WTC11 (cell line): ENCODE results near the gene CXCL14. TPM values are rescaled to one million over a fixed set of nuclear protein-coding genes. Genes with fewer than 3 reads are reported as not detected.

Source experiments
- ATAC-seq: fragments of 200-7000 bp; cut with Tn5 transposase; 2 replicates; pipeline ENCODE4 v1.10.0; 2021; ENCODE audit warnings: mild to moderate bottlenecking, moderate library complexity
- CTCF ChIA-PET: fragments of 300-600 bp; sonication (Branson Sonifier 250); formaldehyde crosslinking; loops from one replicate; lab custom pipeline; 2021; ENCODE audit warnings: antibody characterized with exemption; lab: Charles Lee
- POLR2A ChIA-PET: fragments of 350-600 bp; sonication (Branson Sonifier 250); formaldehyde crosslinking; loops from one replicate; lab custom pipeline; 2021; ENCODE audit warnings: antibody characterized with exemption; lab: Charles Lee
- DNase-seq: peaks from one replicate; pipeline ENCODE4 v3.0.0; 2021; ENCODE audit warnings: low spot score
- H3K27ac Mint-ChIP-seq: 2 replicates; pipeline ENCODE4 v1.8.0; 2021; ENCODE audit warnings: mixed read lengths
- H3K27me3 Mint-ChIP-seq: 2 replicates; pipeline ENCODE4 v1.8.0; 2021; ENCODE audit warnings: low read depth, mild to moderate bottlenecking, moderate library complexity, mixed read lengths
- H3K36me3 Mint-ChIP-seq: 2 replicates; pipeline ENCODE4 v1.8.0; 2021; ENCODE audit warnings: mixed read lengths
- H3K4me1 Mint-ChIP-seq: 2 replicates; pipeline ENCODE4 v1.8.0; 2022; ENCODE audit warnings: mixed read lengths
- H3K4me3 Mint-ChIP-seq: 2 replicates; pipeline ENCODE4 v1.8.0; 2021; ENCODE audit warnings: mild to moderate bottlenecking, moderate library complexity, mixed read lengths
- H3K9me3 Mint-ChIP-seq: 2 replicates; pipeline ENCODE4 v1.8.0; 2021; ENCODE audit warnings: mixed read lengths
- ATF3 ChIP-seq: sonication (generic); formaldehyde crosslinking; conservative IDR thresholded peaks from 2 replicates; pipeline ENCODE4 v1.8.1; 2022; ENCODE audit warnings: mild to moderate bottlenecking, missing genetic modification reagents
- E2F4 ChIP-seq: sonication (generic); formaldehyde crosslinking; IDR thresholded peaks from 2 replicates; pipeline ENCODE4 v1.8.1; 2022; ENCODE audit warnings: low read depth, mild to moderate bottlenecking, moderate library complexity, missing genetic modification reagents, borderline replicate concordance
- ESRRA ChIP-seq: sonication (generic); formaldehyde crosslinking; IDR thresholded peaks from 2 replicates; pipeline ENCODE4 v1.8.1; 2022; ENCODE audit warnings: mild to moderate bottlenecking, missing genetic modification reagents, borderline replicate concordance
- FOXK1 ChIP-seq: sonication (generic); formaldehyde crosslinking; IDR thresholded peaks from 2 replicates; pipeline ENCODE4 v1.8.0; 2022; ENCODE audit warnings: mild to moderate bottlenecking, moderate library complexity, missing genetic modification reagents
- FOXP1 ChIP-seq: sonication (generic); formaldehyde crosslinking; IDR thresholded peaks from 2 replicates; pipeline ENCODE4 v1.8.0; 2022; ENCODE audit warnings: missing genetic modification reagents, mild to moderate bottlenecking, moderate library complexity, borderline replicate concordance
- MYBL2 ChIP-seq: sonication (generic); formaldehyde crosslinking; IDR thresholded peaks from 2 replicates; pipeline ENCODE4 v1.8.1; 2023; ENCODE audit warnings: mild to moderate bottlenecking, moderate library complexity, missing genetic modification reagents
- SMAD3 ChIP-seq: sonication (generic); formaldehyde crosslinking; IDR thresholded peaks from 2 replicates; pipeline ENCODE4 v1.8.0; 2022; ENCODE audit warnings: missing genetic modification reagents, mild to moderate bottlenecking, borderline replicate concordance
- TEAD1 ChIP-seq: sonication (generic); formaldehyde crosslinking; IDR thresholded peaks from 2 replicates; pipeline ENCODE4 v1.8.0; 2022; ENCODE audit warnings: mild to moderate bottlenecking, missing genetic modification reagents
- TEAD4 ChIP-seq: sonication (generic); formaldehyde crosslinking; IDR thresholded peaks from 2 replicates; pipeline ENCODE4 v1.8.0; 2022; ENCODE audit warnings: mild to moderate bottlenecking, missing genetic modification reagents
- USF2 ChIP-seq: sonication (generic); formaldehyde crosslinking; IDR thresholded peaks from 2 replicates; pipeline ENCODE4 v1.8.1; 2023; ENCODE audit warnings: mild to moderate bottlenecking, missing genetic modification reagents, moderate library complexity
- ZNF281 ChIP-seq: sonication (generic); formaldehyde crosslinking; IDR thresholded peaks from 2 replicates; pipeline ENCODE4 v1.8.0; 2023; ENCODE audit warnings: mild to moderate bottlenecking, missing genetic modification reagents
- total RNA-seq: library from RNA; stranded (reverse); gene quantifications from 3 replicates; pipeline ENCODE4 v1.2.3, GENCODE V29; 2021
- TF ChIP-seq, protein P1 (sequence below): fragments of 250-450 bp; sonication (Bioruptor Pico); IDR thresholded peaks from 2 replicates; pipeline ENCODE4 v1.9.0; 2021; ENCODE audit warnings: mild to moderate bottlenecking
- TF ChIP-seq, protein P2 (sequence below): sonication (generic); formaldehyde crosslinking; IDR thresholded peaks from 2 replicates; pipeline ENCODE4 v1.8.0; 2022; ENCODE audit warnings: mild to moderate bottlenecking, missing genetic modification reagents
- TF ChIP-seq, protein P3 (sequence below): sonication (generic); formaldehyde crosslinking; IDR thresholded peaks from 2 replicates; pipeline ENCODE4 v1.8.1; 2023; ENCODE audit warnings: mild to moderate bottlenecking, missing genetic modification reagents, moderate library complexity
- TF ChIP-seq, protein P4 (sequence below): sonication (generic); formaldehyde crosslinking; IDR thresholded peaks from 2 replicates; pipeline ENCODE4 v1.8.1; 2023; ENCODE audit warnings: mild to moderate bottlenecking, missing genetic modification reagents
- TF ChIP-seq, protein P5 (sequence below): sonication (generic); formaldehyde crosslinking; IDR thresholded peaks from 2 replicates; pipeline ENCODE4 v1.8.1; 2022; ENCODE audit warnings: mild to moderate bottlenecking, moderate library complexity, missing genetic modification reagents
- TF ChIP-seq, protein P6 (sequence below): sonication (generic); formaldehyde crosslinking; IDR thresholded peaks from 2 replicates; pipeline ENCODE4 v1.8.0; 2023; ENCODE audit warnings: missing genetic modification reagents

Gene CXCL14
- total RNA-seq, 1 experiment from 2014 or later, result 0.87 TPM

- H3K27me3 Mint-ChIP-seq, result peaks cover 8% of the 10 kb centered on the region
- no peak overlapping the region for H3K27ac Mint-ChIP-seq
- no peak for ATAC-seq
- TF ChIP-seq ATF3 (CRISPR knock-in tag), result no peak
- TF ChIP-seq ESRRA (CRISPR knock-in tag), result no peak
- TF ChIP-seq MYBL2, result no peak
- TF ChIP-seq, protein P1, sequence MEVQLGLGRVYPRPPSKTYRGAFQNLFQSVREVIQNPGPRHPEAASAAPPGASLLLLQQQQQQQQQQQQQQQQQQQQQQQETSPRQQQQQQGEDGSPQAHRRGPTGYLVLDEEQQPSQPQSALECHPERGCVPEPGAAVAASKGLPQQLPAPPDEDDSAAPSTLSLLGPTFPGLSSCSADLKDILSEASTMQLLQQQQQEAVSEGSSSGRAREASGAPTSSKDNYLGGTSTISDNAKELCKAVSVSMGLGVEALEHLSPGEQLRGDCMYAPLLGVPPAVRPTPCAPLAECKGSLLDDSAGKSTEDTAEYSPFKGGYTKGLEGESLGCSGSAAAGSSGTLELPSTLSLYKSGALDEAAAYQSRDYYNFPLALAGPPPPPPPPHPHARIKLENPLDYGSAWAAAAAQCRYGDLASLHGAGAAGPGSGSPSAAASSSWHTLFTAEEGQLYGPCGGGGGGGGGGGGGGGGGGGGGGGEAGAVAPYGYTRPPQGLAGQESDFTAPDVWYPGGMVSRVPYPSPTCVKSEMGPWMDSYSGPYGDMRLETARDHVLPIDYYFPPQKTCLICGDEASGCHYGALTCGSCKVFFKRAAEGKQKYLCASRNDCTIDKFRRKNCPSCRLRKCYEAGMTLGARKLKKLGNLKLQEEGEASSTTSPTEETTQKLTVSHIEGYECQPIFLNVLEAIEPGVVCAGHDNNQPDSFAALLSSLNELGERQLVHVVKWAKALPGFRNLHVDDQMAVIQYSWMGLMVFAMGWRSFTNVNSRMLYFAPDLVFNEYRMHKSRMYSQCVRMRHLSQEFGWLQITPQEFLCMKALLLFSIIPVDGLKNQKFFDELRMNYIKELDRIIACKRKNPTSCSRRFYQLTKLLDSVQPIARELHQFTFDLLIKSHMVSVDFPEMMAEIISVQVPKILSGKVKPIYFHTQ (CRISPR knock-in tag), result no peak
- no peak for TF ChIP-seq FOXK1 (CRISPR knock-in tag)
- TF ChIP-seq, protein P2, sequence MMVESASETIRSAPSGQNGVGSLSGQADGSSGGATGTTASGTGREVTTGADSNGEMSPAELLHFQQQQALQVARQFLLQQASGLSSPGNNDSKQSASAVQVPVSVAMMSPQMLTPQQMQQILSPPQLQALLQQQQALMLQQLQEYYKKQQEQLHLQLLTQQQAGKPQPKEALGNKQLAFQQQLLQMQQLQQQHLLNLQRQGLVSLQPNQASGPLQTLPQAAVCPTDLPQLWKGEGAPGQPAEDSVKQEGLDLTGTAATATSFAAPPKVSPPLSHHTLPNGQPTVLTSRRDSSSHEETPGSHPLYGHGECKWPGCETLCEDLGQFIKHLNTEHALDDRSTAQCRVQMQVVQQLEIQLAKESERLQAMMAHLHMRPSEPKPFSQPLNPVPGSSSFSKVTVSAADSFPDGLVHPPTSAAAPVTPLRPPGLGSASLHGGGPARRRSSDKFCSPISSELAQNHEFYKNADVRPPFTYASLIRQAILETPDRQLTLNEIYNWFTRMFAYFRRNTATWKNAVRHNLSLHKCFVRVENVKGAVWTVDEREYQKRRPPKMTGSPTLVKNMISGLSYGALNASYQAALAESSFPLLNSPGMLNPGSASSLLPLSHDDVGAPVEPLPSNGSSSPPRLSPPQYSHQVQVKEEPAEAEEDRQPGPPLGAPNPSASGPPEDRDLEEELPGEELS (CRISPR knock-in tag), result no peak
- no peak for TF ChIP-seq E2F4 (CRISPR knock-in tag)
- TF ChIP-seq TEAD4, result no peak
- TF ChIP-seq ZNF281, result no peak
- TF ChIP-seq, protein P3, sequence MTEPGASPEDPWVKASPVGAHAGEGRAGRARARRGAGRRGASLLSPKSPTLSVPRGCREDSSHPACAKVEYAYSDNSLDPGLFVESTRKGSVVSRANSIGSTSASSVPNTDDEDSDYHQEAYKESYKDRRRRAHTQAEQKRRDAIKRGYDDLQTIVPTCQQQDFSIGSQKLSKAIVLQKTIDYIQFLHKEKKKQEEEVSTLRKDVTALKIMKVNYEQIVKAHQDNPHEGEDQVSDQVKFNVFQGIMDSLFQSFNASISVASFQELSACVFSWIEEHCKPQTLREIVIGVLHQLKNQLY (CRISPR knock-in tag), result no peak
- TF ChIP-seq, protein P4, sequence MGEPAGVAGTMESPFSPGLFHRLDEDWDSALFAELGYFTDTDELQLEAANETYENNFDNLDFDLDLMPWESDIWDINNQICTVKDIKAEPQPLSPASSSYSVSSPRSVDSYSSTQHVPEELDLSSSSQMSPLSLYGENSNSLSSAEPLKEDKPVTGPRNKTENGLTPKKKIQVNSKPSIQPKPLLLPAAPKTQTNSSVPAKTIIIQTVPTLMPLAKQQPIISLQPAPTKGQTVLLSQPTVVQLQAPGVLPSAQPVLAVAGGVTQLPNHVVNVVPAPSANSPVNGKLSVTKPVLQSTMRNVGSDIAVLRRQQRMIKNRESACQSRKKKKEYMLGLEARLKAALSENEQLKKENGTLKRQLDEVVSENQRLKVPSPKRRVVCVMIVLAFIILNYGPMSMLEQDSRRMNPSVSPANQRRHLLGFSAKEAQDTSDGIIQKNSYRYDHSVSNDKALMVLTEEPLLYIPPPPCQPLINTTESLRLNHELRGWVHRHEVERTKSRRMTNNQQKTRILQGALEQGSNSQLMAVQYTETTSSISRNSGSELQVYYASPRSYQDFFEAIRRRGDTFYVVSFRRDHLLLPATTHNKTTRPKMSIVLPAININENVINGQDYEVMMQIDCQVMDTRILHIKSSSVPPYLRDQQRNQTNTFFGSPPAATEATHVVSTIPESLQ, result no peak
- TF ChIP-seq, protein P5, sequence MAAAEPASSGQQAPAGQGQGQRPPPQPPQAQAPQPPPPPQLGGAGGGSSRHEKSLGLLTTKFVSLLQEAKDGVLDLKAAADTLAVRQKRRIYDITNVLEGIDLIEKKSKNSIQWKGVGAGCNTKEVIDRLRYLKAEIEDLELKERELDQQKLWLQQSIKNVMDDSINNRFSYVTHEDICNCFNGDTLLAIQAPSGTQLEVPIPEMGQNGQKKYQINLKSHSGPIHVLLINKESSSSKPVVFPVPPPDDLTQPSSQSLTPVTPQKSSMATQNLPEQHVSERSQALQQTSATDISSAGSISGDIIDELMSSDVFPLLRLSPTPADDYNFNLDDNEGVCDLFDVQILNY (CRISPR knock-in tag), result no peak
- no peak for TF ChIP-seq SMAD3 (CRISPR knock-in tag)
- TF ChIP-seq, protein P6, sequence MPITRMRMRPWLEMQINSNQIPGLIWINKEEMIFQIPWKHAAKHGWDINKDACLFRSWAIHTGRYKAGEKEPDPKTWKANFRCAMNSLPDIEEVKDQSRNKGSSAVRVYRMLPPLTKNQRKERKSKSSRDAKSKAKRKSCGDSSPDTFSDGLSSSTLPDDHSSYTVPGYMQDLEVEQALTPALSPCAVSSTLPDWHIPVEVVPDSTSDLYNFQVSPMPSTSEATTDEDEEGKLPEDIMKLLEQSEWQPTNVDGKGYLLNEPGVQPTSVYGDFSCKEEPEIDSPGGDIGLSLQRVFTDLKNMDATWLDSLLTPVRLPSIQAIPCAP (CRISPR knock-in tag), result no peak
- no peak for TF ChIP-seq TEAD1 (CRISPR knock-in tag)
- no peak for TF ChIP-seq FOXP1 (CRISPR knock-in tag)
- TF ChIP-seq USF2 (CRISPR knock-in tag), result no peak
- TF ChIP-seq, all 79 proteins: peak for 0
- ChIA-PET POLR2A (no interaction called here), CTCF (no interaction called here)
- no peaks in the 10 kb centered on the region for H3K4me1 Mint-ChIP-seq
- no peak overlapping the region for H3K4me3 Mint-ChIP-seq
- no peaks in the 10 kb centered on the region for H3K9me3 Mint-ChIP-seq
- DNase-seq, result no peak
- no peaks in the 10 kb centered on the region for H3K36me3 Mint-ChIP-seq
These were observed 9.2 kb upstream of the CXCL14 start for GRCh38 chr5:135587721-135588663.
